ENCODE data around the gene RAB27A. TPM values are rescaled to one million over a fixed set of nuclear protein-coding genes. Genes with fewer than 3 reads are reported as not detected.

Gene RAB27A
- total and polyA plus RNA-seq, 2 experiments from 2014 or later = 3.2 to 5.8 TPM

- Histone ChIP-seq H3K79me2 (replicated peaks; ENCODE audit: insufficient read depth) (no peaks in the 10 kb centered on the region), H2AFZ (no peak overlapping the region), H3F3A (replicated peaks; ENCODE audit: low read depth) (no peaks in the 10 kb centered on the region), H3K27ac (ENCODE audit: low read depth) (no peak overlapping the region), H3K4me2 (no peak overlapping the region), H3K4me1 (ENCODE audit: insufficient read depth) (no peaks in the 10 kb centered on the region), H4K20me1 (replicated peaks; ENCODE audit: insufficient read depth) (no peaks in the 10 kb centered on the region), H3K27me3 (ENCODE audit: insufficient read depth) (no peaks in the 10 kb centered on the region), H3K36me3 (ENCODE audit: insufficient read depth) (no peaks in the 10 kb centered on the region), H3K4me3 (no peak overlapping the region), H3K9me2 (ENCODE audit: insufficient read depth) (no peaks in the 10 kb centered on the region; the same call in 1 of the 2 replicates)
- peaks cover 9% of the 10 kb centered on the region for H3K27me3 Mint-ChIP-seq (ENCODE audit: insufficient read depth, low read depth, poor library complexity)
- no peak for ATAC-seq
- no peak overlapping the region for H3K27ac Mint-ChIP-seq
- TF ChIP-seq JUNB (IDR thresholded peaks at IDR 0.05; ENCODE audit: unreplicated experiment) (no peak), NANOG (IDR thresholded peaks at IDR 0.05; ENCODE audit: borderline replicate concordance) (no peak), ZNF331 (CRISPR knock-in tag; IDR thresholded peaks at IDR 0.05; ENCODE audit: low read depth) (no peak), STAT1 (IDR thresholded peaks at IDR 0.05; ENCODE audit: unreplicated experiment) (no peak), POLR2AphosphoS5 (IDR thresholded peaks at IDR 0.05; ENCODE audit: low read depth) (no peak), ZNF462 (CRISPR knock-in tag; IDR thresholded peaks at IDR 0.05) (no peak), ZNF114 (CRISPR knock-in tag; IDR thresholded peaks at IDR 0.05) (no peak), EZH2 (IDR thresholded peaks at IDR 0.05; ENCODE audit: low read depth, unreplicated experiment) (no peak), EZH2phosphoT487 (IDR thresholded peaks at IDR 0.05; ENCODE audit: unreplicated experiment) (no peak), CREB1 (CRISPR knock-in tag; IDR thresholded peaks at IDR 0.05; ENCODE audit: low read depth) (no peak), ETS1 (IDR thresholded peaks at IDR 0.05) (no peak)
- TF ChIP-seq, protein P1, sequence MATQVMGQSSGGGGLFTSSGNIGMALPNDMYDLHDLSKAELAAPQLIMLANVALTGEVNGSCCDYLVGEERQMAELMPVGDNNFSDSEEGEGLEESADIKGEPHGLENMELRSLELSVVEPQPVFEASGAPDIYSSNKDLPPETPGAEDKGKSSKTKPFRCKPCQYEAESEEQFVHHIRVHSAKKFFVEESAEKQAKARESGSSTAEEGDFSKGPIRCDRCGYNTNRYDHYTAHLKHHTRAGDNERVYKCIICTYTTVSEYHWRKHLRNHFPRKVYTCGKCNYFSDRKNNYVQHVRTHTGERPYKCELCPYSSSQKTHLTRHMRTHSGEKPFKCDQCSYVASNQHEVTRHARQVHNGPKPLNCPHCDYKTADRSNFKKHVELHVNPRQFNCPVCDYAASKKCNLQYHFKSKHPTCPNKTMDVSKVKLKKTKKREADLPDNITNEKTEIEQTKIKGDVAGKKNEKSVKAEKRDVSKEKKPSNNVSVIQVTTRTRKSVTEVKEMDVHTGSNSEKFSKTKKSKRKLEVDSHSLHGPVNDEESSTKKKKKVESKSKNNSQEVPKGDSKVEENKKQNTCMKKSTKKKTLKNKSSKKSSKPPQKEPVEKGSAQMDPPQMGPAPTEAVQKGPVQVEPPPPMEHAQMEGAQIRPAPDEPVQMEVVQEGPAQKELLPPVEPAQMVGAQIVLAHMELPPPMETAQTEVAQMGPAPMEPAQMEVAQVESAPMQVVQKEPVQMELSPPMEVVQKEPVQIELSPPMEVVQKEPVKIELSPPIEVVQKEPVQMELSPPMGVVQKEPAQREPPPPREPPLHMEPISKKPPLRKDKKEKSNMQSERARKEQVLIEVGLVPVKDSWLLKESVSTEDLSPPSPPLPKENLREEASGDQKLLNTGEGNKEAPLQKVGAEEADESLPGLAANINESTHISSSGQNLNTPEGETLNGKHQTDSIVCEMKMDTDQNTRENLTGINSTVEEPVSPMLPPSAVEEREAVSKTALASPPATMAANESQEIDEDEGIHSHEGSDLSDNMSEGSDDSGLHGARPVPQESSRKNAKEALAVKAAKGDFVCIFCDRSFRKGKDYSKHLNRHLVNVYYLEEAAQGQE (IDR thresholded peaks at IDR 0.05; ENCODE audit: unreplicated experiment) = no peak
- TF ChIP-seq, protein P2, sequence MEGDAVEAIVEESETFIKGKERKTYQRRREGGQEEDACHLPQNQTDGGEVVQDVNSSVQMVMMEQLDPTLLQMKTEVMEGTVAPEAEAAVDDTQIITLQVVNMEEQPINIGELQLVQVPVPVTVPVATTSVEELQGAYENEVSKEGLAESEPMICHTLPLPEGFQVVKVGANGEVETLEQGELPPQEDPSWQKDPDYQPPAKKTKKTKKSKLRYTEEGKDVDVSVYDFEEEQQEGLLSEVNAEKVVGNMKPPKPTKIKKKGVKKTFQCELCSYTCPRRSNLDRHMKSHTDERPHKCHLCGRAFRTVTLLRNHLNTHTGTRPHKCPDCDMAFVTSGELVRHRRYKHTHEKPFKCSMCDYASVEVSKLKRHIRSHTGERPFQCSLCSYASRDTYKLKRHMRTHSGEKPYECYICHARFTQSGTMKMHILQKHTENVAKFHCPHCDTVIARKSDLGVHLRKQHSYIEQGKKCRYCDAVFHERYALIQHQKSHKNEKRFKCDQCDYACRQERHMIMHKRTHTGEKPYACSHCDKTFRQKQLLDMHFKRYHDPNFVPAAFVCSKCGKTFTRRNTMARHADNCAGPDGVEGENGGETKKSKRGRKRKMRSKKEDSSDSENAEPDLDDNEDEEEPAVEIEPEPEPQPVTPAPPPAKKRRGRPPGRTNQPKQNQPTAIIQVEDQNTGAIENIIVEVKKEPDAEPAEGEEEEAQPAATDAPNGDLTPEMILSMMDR (conservative IDR thresholded peaks at IDR 0.05; ENCODE audit: low read depth in 2 of 2) = no peak
- no peaks in the 10 kb centered on the region for H3K4me1 Mint-ChIP-seq
- no peaks in the 10 kb centered on the region for H3K36me3 Mint-ChIP-seq (ENCODE audit: low read depth)
- DNase-seq (ENCODE audit: low spot score) = no peak
- H3K9me3 Mint-ChIP-seq = peaks cover 10% of the 10 kb centered on the region; the same call in 2 of the 3 replicates
- no peak overlapping the region for H3K4me3 Mint-ChIP-seq
These were observed 125.3 kb downstream of the RAB27A start for GRCh38 chr15:55164284-55164683.
